ENCODE data around the gene ZC3H18. TPM values are rescaled to one million over a fixed set of nuclear protein-coding genes. Genes with fewer than 3 reads are reported as not detected.

The ZC3H18 gene
- total and polyA plus RNA-seq, 2 of the 4 experiments (the other 2 are of a cell fraction), result 3.4 to 21.3 TPM

DNA sequence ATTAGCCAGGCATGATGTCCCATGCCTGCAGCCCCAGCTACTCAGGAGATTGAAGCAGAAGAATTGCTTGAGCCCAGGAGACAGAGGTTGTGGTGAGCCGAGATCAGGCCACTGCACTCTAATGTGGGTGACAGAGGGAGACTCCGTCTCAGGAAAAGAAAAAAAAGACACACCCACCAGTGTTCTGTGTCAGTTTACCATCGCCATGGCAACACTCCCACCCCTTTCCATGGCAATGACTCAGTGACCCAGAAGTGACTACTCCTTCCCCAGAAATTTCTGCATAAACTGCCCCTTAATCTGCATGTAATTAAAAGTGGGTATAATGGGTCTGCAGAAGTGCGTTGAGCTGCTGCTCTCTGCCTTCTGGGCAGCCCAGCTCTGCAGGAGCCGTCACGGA lies 4.0 kb upstream of the ZC3H18 start:
- POLR2A ChIA-PET (ENCODE audit: unreplicated experiment), result no interaction called here
- ATAC-seq (ENCODE audit: low read depth) (no peak), DNase-seq (peak; percentile 75)
- in situ Hi-C loops (cut with MboI; ENCODE audit: low sequenced_read_pairs), result no loop called here
- H3K9me1 ChIP-seq (ENCODE audit: insufficient read depth, low read length), result peaks cover 4% of the 10 kb centered on the region
- WGBS, 2 experiments (ENCODE audit: extremely low coverage in 2 of 2, insufficient read length in 1 of 2), result no CpG with 5 or more reads among the region's 6 CpGs
- no peaks in the 10 kb centered on the region for H3K27me3 ChIP-seq (ENCODE audit: control insufficient read depth, insufficient read depth, low read length)
- no peak for TF ChIP-seq FOS (IDR thresholded peaks at IDR 0.05; ENCODE audit: low read depth, low read length)
- TF ChIP-seq RFX5 (IDR thresholded peaks at IDR 0.05; ENCODE audit: low read depth, low read length), result no peak
- TF ChIP-seq NFE2L2 (IDR thresholded peaks at IDR 0.05; ENCODE audit: low read depth, low read length), result no peak
- TF ChIP-seq BHLHE40 (IDR thresholded peaks at IDR 0.05; ENCODE audit: low read depth, low read length), result no peak
- no peak for TF ChIP-seq SMC3 (IDR thresholded peaks at IDR 0.05; ENCODE audit: low read depth, low read length)
- TF ChIP-seq MAFK (IDR thresholded peaks at IDR 0.05; ENCODE audit: low read depth, low read length), result no peak
- no peak for TF ChIP-seq RCOR1 (IDR thresholded peaks at IDR 0.05; ENCODE audit: insufficient replicate concordance, low read length)
- TF ChIP-seq, protein P1, sequence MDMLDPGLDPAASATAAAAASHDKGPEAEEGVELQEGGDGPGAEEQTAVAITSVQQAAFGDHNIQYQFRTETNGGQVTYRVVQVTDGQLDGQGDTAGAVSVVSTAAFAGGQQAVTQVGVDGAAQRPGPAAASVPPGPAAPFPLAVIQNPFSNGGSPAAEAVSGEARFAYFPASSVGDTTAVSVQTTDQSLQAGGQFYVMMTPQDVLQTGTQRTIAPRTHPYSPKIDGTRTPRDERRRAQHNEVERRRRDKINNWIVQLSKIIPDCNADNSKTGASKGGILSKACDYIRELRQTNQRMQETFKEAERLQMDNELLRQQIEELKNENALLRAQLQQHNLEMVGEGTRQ (IDR thresholded peaks at IDR 0.05; ENCODE audit: low read depth, low read length), result no peak
- no peak for TF ChIP-seq RAD21 (IDR thresholded peaks at IDR 0.05; ENCODE audit: low read length)
- no peak for TF ChIP-seq POLR2A (IDR thresholded peaks at IDR 0.05; ENCODE audit: low read depth, low read length)
- TF ChIP-seq, protein P2, sequence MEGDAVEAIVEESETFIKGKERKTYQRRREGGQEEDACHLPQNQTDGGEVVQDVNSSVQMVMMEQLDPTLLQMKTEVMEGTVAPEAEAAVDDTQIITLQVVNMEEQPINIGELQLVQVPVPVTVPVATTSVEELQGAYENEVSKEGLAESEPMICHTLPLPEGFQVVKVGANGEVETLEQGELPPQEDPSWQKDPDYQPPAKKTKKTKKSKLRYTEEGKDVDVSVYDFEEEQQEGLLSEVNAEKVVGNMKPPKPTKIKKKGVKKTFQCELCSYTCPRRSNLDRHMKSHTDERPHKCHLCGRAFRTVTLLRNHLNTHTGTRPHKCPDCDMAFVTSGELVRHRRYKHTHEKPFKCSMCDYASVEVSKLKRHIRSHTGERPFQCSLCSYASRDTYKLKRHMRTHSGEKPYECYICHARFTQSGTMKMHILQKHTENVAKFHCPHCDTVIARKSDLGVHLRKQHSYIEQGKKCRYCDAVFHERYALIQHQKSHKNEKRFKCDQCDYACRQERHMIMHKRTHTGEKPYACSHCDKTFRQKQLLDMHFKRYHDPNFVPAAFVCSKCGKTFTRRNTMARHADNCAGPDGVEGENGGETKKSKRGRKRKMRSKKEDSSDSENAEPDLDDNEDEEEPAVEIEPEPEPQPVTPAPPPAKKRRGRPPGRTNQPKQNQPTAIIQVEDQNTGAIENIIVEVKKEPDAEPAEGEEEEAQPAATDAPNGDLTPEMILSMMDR (conservative IDR thresholded peaks at IDR 0.05; ENCODE audit: low read depth, low read length), result no peak
- TF ChIP-seq CEBPB (IDR thresholded peaks at IDR 0.05; ENCODE audit: low read depth, low read length), result no peak
- TF ChIP-seq MXI1 (IDR thresholded peaks at IDR 0.05; ENCODE audit: borderline replicate concordance, low read depth, low read length), result no peak
- no peak overlapping the region for H2AK5ac ChIP-seq (ENCODE audit: low read depth, low read length)
- CTCF ChIA-PET, result no interaction called here
- no peak overlapping the region for H3K14ac ChIP-seq (replicated peaks; ENCODE audit: low read depth, low read length)
- no peak overlapping the region for H3K18ac ChIP-seq (ENCODE audit: low read depth, low read length)
- BruUV-seq (replicated peaks), result no TSS peak
- H4K5ac ChIP-seq (ENCODE audit: low read depth, low read length), result no peak overlapping the region
- H3K9me3 ChIP-seq (ENCODE audit: control insufficient read depth, insufficient read depth, low read length), result no peaks in the 10 kb centered on the region
- no peak overlapping the region for H3K9ac ChIP-seq (ENCODE audit: low read depth, low read length)
- H2BK20ac ChIP-seq (ENCODE audit: low read depth, low read length), result no peak overlapping the region
- peaks cover 5% of the 10 kb centered on the region for H3K4me1 ChIP-seq (ENCODE audit: control insufficient read depth, insufficient read depth, low read length)
- H2AK9ac ChIP-seq (replicated peaks; ENCODE audit: low read depth, low read length, poor library complexity), result no peak overlapping the region
- no peak overlapping the region for H3K23ac ChIP-seq (ENCODE audit: low read depth, low read length)
- dilution Hi-C loops (cut with HindIII; ENCODE audit: low sequenced_read_pairs, unreplicated experiment), result no loop called here
- peaks cover 8 to 17% of the 10 kb centered on the region in 2 experiments for H3K79me1 ChIP-seq (ENCODE audit: low read depth in 1 of 2, low read length in 2 of 2)
- H3K4me2 ChIP-seq (ENCODE audit: low read depth, low read length), result no peak overlapping the region
- no peak overlapping the region for H3K56ac ChIP-seq (ENCODE audit: extremely low read depth, insufficient read depth, low read length)
- no peak overlapping the region for H3K4me3 ChIP-seq (ENCODE audit: insufficient read depth, low read depth, low read length)
- peaks cover 6% of the 10 kb centered on the region for H4K20me1 ChIP-seq (ENCODE audit: insufficient read depth, low read length)
- intact Hi-C loops (cut with micrococcal nuclease), result loop anchor here (10.0 kb wide), 1 partner anchor 611 kb away; the partner anchor contains the start of gene BANP
- H4K91ac ChIP-seq (ENCODE audit: insufficient read depth, low read depth, low read length), result no peak overlapping the region
- no peak overlapping the region for H2BK120ac ChIP-seq (ENCODE audit: low read depth, low read length)
- H2BK5ac ChIP-seq (ENCODE audit: low read depth, low read length, poor library complexity, severe bottlenecking), result no peak overlapping the region
- no peaks in the 10 kb centered on the region for H3K36me3 ChIP-seq (ENCODE audit: control insufficient read depth, insufficient read depth, low read length)
- no peak overlapping the region for H2AFZ ChIP-seq (replicated peaks; ENCODE audit: low read length, poor library complexity)
- no peak overlapping the region for H4K8ac ChIP-seq (ENCODE audit: low read depth in 2 of 2, low read length in 2 of 2)
- H2BK15ac ChIP-seq (ENCODE audit: low read depth, low read length), result no peak overlapping the region
- H3K27ac ChIP-seq (ENCODE audit: insufficient read depth, low read length), result no peak overlapping the region
- H3K4ac ChIP-seq (ENCODE audit: low read depth, low read length), result no peak overlapping the region
